Activated CD4-positive, alpha-beta memory T cell treated with anti-CD3 and anti-CD28 coated beads, Interleukin-2, amount 10 ng/mL, durations not matched to agents 7 days and 5 days (primary cell): ENCODE results near the gene NYAP2. TPM values are rescaled to one million over a fixed set of nuclear protein-coding genes. Genes with fewer than 3 reads are reported as not detected.

Experiments
- CTCF ChIA-PET: fragments of 350-600 bp; sonication (Branson Sonifier 250); formaldehyde crosslinking; loops from one replicate; lab custom pipeline; 2021; ENCODE audit warnings: antibody characterized with exemption, inconsistent platforms; lab: Charles Lee
- POLR2A ChIA-PET: fragments of 350-600 bp; sonication (Branson Sonifier 250); formaldehyde crosslinking; loops from one replicate; lab custom pipeline; 2021; ENCODE audit warnings: antibody characterized with exemption; lab: Charles Lee
- DNase-seq: peaks from one replicate; pipeline ENCODE4 v3.0.0-alpha.2; 2020
- H3K27ac Mint-ChIP-seq: one replicate; pipeline ENCODE4 v1.8.0; 2021; ENCODE audit warnings: mild to moderate bottlenecking, mixed read lengths
- H3K27me3 Mint-ChIP-seq: one replicate; pipeline ENCODE4 v1.8.0; 2021; ENCODE audit warnings: mixed read lengths
- H3K36me3 Mint-ChIP-seq: one replicate; pipeline ENCODE4 v1.8.0; 2021; ENCODE audit warnings: low read depth, mixed read lengths
- H3K4me1 Mint-ChIP-seq: one replicate; pipeline ENCODE4 v1.8.0; 2021; ENCODE audit warnings: mixed read lengths
- H3K4me3 Mint-ChIP-seq: one replicate; pipeline ENCODE4 v1.8.0; 2021; ENCODE audit warnings: mild to moderate bottlenecking, mixed read lengths
- H3K9me3 Mint-ChIP-seq: one replicate; pipeline ENCODE4 v1.8.0; 2021; ENCODE audit warnings: mixed read lengths
- total RNA-seq, 2 experiments: library from RNA; stranded (reverse); gene quantifications; one replicate each; pipeline ENCODE4 v1.2.3, GENCODE V29; 2021

The NYAP2 gene
- total RNA-seq, 2 experiments from 2014 or later = not detected

DNA sequence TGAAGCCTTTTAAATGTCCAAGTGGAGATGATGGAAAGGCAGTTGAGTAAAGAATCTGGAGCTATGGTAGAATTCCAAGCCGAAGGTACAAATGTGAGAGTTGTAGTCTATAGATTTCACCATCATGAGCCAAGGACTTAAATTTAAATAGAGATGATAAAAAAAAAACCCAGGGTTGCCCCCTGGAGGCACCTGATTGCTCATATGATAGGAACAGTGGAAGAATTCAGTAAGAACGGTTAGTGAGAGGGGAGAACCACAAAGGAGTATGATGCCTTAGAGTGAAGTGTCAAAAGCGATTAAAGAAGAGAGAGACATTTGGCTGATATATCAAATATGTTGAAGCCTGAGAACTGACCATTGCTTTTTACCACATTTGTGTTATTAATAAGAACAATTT is 11.9 kb downstream of the NYAP2 start:
- H3K9me3 Mint-ChIP-seq = no peaks in the 10 kb centered on the region
- no peaks in the 10 kb centered on the region for H3K4me1 Mint-ChIP-seq
- no peak for DNase-seq
- no peak overlapping the region for H3K27ac Mint-ChIP-seq
- H3K36me3 Mint-ChIP-seq = no peaks in the 10 kb centered on the region
- ChIA-PET CTCF (no interaction called here), POLR2A (no interaction called here)
- no peak overlapping the region for H3K4me3 Mint-ChIP-seq
- H3K27me3 Mint-ChIP-seq = peaks cover 2% of the 10 kb centered on the region

- H3K27ac Mint-ChIP-seq = no peak overlapping the region
- ChIA-PET CTCF (no interaction called here), POLR2A (no interaction called here)
- no peaks in the 10 kb centered on the region for H3K4me1 Mint-ChIP-seq
- peaks cover 3% of the 10 kb centered on the region for H3K27me3 Mint-ChIP-seq
- no peak for DNase-seq
- no peak overlapping the region for H3K4me3 Mint-ChIP-seq
- H3K36me3 Mint-ChIP-seq = no peaks in the 10 kb centered on the region
- no peaks in the 10 kb centered on the region for H3K9me3 Mint-ChIP-seq
Measured at GRCh38 chr2:225413786-225414185, 14.3 kb downstream of the NYAP2 start.

DNA sequence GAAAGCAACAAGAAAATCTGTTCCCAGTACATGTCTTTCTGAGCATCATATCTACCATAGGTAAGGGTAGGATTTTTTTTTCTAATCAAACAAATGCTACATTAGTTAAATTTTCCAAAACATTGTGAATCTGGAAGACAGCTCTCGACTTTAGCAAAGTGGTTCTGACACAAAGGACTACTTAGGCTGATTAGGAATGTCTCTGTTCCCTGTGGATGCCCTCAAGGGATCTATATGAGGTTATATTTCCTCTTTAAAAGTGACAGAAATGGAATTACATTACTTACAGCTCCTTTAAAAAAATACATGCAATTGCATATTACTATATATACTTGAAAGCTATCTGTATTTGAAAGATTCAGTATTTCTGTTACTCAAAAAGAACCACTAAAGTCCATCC is 15.4 kb downstream of the NYAP2 start:
- CTCF ChIA-PET = no interaction called here

DNA sequence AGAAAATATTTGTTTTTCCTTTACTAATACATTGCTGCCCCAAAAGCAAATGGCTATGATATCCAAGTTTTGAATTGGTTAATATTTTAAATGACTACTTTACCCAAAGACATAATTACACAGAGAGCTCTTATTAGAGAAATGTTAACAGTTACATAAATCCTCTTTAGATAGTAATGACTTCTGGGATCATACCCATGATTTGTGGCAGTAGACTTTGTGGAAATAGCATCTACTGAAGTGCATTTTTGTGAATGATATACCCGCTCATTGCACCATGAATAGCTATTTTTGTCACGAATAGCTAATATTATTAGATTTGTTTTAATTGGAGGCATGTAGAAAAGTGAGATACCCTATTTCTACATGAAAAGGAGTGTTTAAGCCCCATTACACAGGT is 15.8 kb downstream of the NYAP2 start:
- no peak for DNase-seq
- Mint-ChIP-seq H3K9me3 (no peaks in the 10 kb centered on the region), H3K27ac (no peak overlapping the region), H3K4me3 (no peak overlapping the region), H3K27me3 (peaks cover 3% of the 10 kb centered on the region), H3K4me1 (no peaks in the 10 kb centered on the region), H3K36me3 (no peaks in the 10 kb centered on the region)
- CTCF ChIA-PET = no interaction called here
- POLR2A ChIA-PET = no interaction called here

More for the DNA sequence above, 15.4 kb downstream of the NYAP2 start:
- H3K4me3 Mint-ChIP-seq = no peak overlapping the region
- no peak for DNase-seq
- POLR2A ChIA-PET = no interaction called here
- H3K9me3 Mint-ChIP-seq = no peaks in the 10 kb centered on the region
- no peaks in the 10 kb centered on the region for H3K36me3 Mint-ChIP-seq
- no peak overlapping the region for H3K27ac Mint-ChIP-seq
- no peaks in the 10 kb centered on the region for H3K4me1 Mint-ChIP-seq
- H3K27me3 Mint-ChIP-seq = peaks cover 3% of the 10 kb centered on the region

DNA sequence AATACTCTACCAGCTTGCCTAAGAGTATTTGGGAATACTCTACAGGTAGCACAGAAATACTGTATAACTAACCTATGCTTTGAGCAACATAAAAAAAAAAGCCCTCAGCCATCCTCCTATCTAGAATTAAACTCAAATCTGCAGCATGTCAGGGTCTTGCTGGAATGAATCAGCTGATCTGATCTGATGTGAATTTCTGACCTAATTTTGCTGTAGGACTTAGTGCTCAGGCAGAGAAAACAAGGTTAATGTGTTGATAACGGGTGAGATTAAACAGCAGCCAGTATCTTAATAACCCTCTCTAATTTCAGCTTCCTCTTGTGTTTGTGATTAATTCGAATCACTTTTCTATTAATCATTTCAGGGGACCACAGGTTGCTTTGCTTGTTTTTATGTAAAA is 16.3 kb downstream of the NYAP2 start:
- no peaks in the 10 kb centered on the region for H3K36me3 Mint-ChIP-seq
- POLR2A ChIA-PET = no interaction called here
- H3K9me3 Mint-ChIP-seq = no peaks in the 10 kb centered on the region
- H3K4me1 Mint-ChIP-seq = no peaks in the 10 kb centered on the region
- no peak overlapping the region for H3K27ac Mint-ChIP-seq
- CTCF ChIA-PET = no interaction called here
- H3K4me3 Mint-ChIP-seq = no peak overlapping the region
- H3K27me3 Mint-ChIP-seq = peaks cover 3% of the 10 kb centered on the region
- DNase-seq = no peak

DNA sequence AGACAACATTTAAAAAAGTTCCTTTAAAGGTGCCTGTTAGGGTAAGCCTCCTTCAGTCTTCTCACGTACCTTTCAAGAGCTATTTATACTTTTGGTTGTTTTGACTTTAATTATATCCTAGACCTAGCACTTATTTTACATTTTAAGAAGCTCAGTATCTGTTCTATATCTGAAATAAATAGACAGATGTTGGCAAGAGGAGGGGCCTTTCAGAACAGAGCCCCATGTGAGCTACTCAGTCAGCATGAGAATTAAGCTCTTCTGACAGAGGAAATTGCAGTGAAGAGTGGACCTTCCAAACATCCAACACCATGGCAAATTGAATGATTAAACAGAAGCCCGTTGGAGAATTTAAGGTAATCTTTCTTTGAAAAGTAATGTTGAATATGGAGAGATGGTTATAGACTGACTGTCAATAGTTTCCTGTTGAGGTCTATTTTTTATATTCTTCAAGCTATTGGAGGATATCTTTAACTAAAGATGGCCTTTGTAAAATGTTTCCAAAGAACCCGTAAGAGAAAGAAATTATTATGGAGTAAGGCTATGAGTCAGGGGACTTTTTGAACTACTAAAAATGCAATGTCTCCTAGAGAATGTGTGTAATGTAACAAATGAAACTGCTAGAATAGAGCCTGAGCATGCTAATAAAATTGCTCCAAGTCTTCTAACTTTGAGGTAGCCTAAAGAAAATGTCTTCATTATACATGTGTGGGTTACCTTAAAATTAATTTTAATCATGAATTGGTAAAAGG is 17.3 kb downstream of the NYAP2 start:
- ChIA-PET CTCF (no interaction called here), POLR2A (no interaction called here)
- peaks cover 3% of the 10 kb centered on the region for H3K27me3 Mint-ChIP-seq
- no peaks in the 10 kb centered on the region for H3K36me3 Mint-ChIP-seq
- H3K4me1 Mint-ChIP-seq = no peaks in the 10 kb centered on the region
- H3K27ac Mint-ChIP-seq = no peak overlapping the region
- H3K4me3 Mint-ChIP-seq = no peak overlapping the region
- no peaks in the 10 kb centered on the region for H3K9me3 Mint-ChIP-seq
- no peak for DNase-seq

DNA sequence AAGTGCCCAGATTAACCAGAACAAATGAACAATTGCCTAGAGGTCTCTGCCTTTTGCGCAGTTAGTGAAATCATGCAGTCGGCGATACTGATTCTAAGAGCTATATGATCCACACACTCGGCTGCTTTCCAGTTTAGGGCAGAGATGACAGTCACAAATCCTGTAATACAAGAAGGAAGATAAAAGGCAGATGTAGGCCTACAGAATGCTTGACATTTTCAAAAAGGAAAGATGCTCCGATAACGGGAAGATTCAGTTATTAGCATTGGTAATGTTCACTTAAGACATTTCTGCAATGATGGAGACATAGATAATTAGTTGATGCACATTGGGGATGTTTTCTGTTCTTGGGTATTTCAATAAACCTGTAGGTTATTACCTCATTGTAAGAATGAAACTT is 19.5 kb downstream of the NYAP2 start:
- DNase-seq = no peak
- H3K4me1 Mint-ChIP-seq = no peaks in the 10 kb centered on the region
- H3K27me3 Mint-ChIP-seq = peaks cover 3% of the 10 kb centered on the region
- H3K36me3 Mint-ChIP-seq = no peaks in the 10 kb centered on the region
- H3K9me3 Mint-ChIP-seq = no peaks in the 10 kb centered on the region
- H3K27ac Mint-ChIP-seq = no peak overlapping the region
- H3K4me3 Mint-ChIP-seq = no peak overlapping the region
- CTCF ChIA-PET = no interaction called here
- POLR2A ChIA-PET = no interaction called here

GRCh38 chr2:225422145-225422544 is 22.6 kb downstream of the NYAP2 start:
- H3K4me1 Mint-ChIP-seq = no peaks in the 10 kb centered on the region
- H3K4me3 Mint-ChIP-seq = no peak overlapping the region
- ChIA-PET POLR2A (no interaction called here), CTCF (no interaction called here)
- H3K27ac Mint-ChIP-seq = no peak overlapping the region
- no peak for DNase-seq
- H3K36me3 Mint-ChIP-seq = no peaks in the 10 kb centered on the region
- H3K27me3 Mint-ChIP-seq = peaks cover 2% of the 10 kb centered on the region
- no peaks in the 10 kb centered on the region for H3K9me3 Mint-ChIP-seq

GRCh38 chr2:225425284-225425683 is 25.8 kb downstream of the NYAP2 start:
- POLR2A ChIA-PET = no interaction called here
- CTCF ChIA-PET = no interaction called here
- H3K4me1 Mint-ChIP-seq = no peaks in the 10 kb centered on the region
- no peaks in the 10 kb centered on the region for H3K9me3 Mint-ChIP-seq
- H3K4me3 Mint-ChIP-seq = no peak overlapping the region
- no peaks in the 10 kb centered on the region for H3K27me3 Mint-ChIP-seq
- H3K36me3 Mint-ChIP-seq = no peaks in the 10 kb centered on the region
- DNase-seq = no peak
- no peak overlapping the region for H3K27ac Mint-ChIP-seq

GRCh38 chr2:225428360-225428759 is 28.9 kb downstream of the NYAP2 start:
- ChIA-PET POLR2A (no interaction called here), CTCF (no interaction called here)
- Mint-ChIP-seq H3K27ac (no peak overlapping the region), H3K9me3 (no peaks in the 10 kb centered on the region), H3K27me3 (no peaks in the 10 kb centered on the region), H3K4me1 (no peaks in the 10 kb centered on the region), H3K36me3 (no peaks in the 10 kb centered on the region), H3K4me3 (no peak overlapping the region)
- no peak for DNase-seq

DNA sequence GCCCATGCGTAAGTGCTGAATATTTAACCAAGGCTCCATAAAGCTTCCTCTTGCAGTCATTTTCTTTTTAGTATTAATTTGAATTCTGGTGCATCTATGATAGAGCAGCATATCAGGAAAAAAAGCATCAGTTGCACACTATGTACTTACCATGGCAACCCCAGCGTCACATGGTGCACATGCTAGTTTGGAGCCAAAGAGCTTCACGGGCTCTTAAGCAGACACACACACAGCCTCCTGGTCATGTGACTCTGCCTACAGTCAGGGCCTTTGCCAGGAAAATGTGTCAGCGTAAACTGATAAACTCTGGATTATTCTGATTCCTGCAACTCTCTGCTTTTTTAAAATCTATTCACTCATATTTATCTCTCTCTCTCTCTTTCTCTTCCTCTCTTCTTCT is 30.2 kb downstream of the NYAP2 start:
- DNase-seq = no peak
- Mint-ChIP-seq H3K27me3 (no peaks in the 10 kb centered on the region), H3K4me3 (no peak overlapping the region), H3K27ac (no peak overlapping the region), H3K4me1 (no peaks in the 10 kb centered on the region), H3K9me3 (no peaks in the 10 kb centered on the region), H3K36me3 (no peaks in the 10 kb centered on the region)
- CTCF ChIA-PET = no interaction called here
- POLR2A ChIA-PET = no interaction called here

DNA sequence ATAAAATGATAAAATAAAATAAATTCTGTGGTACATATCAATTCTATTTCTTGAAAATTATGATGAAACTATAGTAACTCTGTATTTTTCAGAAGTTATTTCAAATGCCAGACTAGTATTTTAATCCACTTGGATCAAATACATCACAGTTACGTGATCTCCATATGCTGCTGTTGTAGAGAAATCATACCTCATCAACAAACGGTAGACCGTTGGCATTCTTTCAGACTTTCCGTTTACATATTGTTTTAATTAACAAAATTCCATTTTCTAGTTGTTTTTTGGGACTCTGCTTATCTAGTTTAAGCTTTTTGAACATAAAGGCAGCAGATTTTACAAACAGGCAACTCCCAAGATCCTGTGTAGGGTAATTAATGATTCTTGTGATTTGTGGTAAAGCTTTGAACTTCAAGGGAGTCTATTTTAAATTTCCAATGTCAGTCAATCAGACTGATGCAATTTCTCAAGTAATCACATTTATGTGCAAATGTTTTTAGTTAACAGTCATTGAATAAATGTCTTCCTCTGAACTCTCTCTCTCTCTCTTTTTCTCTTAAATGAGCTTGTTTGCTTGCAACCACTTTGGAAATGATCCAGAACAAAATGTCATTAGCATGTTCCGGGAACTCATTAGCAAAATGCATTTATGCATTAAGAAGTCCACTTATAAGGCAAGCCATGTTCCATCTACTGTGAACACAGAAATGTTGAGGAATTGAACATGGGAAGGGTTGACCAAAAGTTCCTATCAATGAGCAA is 31.8 kb downstream of the NYAP2 start:
- no peak for DNase-seq
- H3K9me3 Mint-ChIP-seq = no peaks in the 10 kb centered on the region
- ChIA-PET CTCF (interaction anchor here (0.5 to 1.3 kb wide), 2 partner anchors 10 to 18 kb away, joined by 3 read pairs; no protein-coding TSS in a partner anchor), POLR2A (no interaction called here)
- H3K4me3 Mint-ChIP-seq = no peak overlapping the region
- H3K36me3 Mint-ChIP-seq = no peaks in the 10 kb centered on the region
- no peaks in the 10 kb centered on the region for H3K4me1 Mint-ChIP-seq
- H3K27ac Mint-ChIP-seq = no peak overlapping the region
- H3K27me3 Mint-ChIP-seq = no peaks in the 10 kb centered on the region

DNA sequence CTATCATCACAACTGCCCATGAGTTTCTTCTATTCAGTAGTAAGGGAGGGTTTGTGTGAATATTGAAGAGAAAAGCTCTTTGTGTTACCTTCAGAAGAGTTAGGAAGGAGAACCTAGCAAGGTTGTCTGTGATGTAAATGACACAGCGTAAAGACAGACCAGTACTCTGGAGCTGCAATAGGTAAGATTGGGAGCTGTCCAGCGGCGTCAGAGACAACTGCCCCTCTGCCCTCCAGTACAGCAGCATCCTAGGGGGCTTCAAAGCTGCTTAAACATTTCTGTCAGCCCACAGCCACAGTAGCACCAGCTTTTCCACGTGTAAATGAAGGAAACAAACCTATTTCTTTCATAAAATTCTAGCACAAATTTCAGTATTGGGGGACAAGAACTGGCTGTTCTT is 34.5 kb downstream of the NYAP2 start:
- no peaks in the 10 kb centered on the region for H3K9me3 Mint-ChIP-seq
- ChIA-PET POLR2A (no interaction called here), CTCF (no interaction called here)
- H3K4me1 Mint-ChIP-seq = no peaks in the 10 kb centered on the region
- no peak overlapping the region for H3K4me3 Mint-ChIP-seq
- no peaks in the 10 kb centered on the region for H3K27me3 Mint-ChIP-seq
- no peaks in the 10 kb centered on the region for H3K36me3 Mint-ChIP-seq
- no peak for DNase-seq
- H3K27ac Mint-ChIP-seq = no peak overlapping the region

- Mint-ChIP-seq H3K27ac (no peak overlapping the region), H3K36me3 (no peaks in the 10 kb centered on the region), H3K9me3 (no peaks in the 10 kb centered on the region), H3K4me1 (no peaks in the 10 kb centered on the region), H3K4me3 (no peak overlapping the region), H3K27me3 (no peaks in the 10 kb centered on the region)
- POLR2A ChIA-PET = no interaction called here
- CTCF ChIA-PET = no interaction called here
- DNase-seq = no peak
Measured at GRCh38 chr2:225437319-225437718, 37.8 kb downstream of the NYAP2 start.
